ENCODE measurements around the gene VAMP5. TPM values are rescaled to one million over a fixed set of nuclear protein-coding genes. Genes with fewer than 3 reads are reported as not detected.

The VAMP5 gene
- total and polyA plus RNA-seq, 2 donors (not counting 1 experiment from before 2014, with no cell fraction given): 16.9 to 28.6 TPM

DNA sequence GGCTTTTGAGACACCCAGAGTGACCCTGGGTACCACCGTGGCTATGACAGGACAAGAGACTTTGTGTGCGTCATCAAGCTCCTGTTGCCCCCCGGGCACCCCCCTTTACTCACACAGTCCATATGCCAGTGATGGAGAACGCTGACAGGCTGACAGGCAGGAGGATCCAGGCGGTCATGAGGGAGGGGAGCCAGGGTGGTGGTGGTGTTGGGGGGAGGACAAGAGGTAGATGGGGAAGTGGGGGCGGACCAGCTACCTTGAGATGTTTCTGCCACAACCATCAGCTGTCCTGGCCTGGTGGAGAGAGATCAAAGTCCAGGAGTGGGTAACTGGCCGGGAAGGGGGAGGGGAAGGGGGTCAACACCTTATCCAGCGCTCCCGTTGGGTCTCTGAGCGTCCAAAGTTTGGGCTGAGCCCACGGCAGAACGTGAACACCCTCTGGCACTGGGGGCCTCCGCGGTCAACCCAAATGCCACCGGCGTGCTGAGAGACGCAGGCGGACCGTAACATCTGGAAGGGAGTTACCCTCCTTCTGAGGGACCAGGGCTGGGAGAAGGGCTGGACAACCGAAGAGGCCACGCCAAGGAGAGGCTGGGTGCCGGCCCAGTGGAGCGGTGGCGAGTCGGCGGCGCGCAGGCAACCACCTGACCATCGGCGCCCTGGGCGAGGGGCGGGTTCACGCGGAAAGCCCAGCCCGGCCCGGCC is 17.7 kb downstream of the VAMP5 start:
- Mint-ChIP-seq H3K4me1 (peaks cover 30% of the 10 kb centered on the region), H3K27ac (peak overlapping the region; percentile 89), H3K4me3 (peak overlapping the region; percentile 90), H3K27me3 (no peaks in the 10 kb centered on the region), H3K9me3 (ENCODE audit: insufficient read depth) (no peaks in the 10 kb centered on the region)
- TF ChIP-seq, protein P1, sequence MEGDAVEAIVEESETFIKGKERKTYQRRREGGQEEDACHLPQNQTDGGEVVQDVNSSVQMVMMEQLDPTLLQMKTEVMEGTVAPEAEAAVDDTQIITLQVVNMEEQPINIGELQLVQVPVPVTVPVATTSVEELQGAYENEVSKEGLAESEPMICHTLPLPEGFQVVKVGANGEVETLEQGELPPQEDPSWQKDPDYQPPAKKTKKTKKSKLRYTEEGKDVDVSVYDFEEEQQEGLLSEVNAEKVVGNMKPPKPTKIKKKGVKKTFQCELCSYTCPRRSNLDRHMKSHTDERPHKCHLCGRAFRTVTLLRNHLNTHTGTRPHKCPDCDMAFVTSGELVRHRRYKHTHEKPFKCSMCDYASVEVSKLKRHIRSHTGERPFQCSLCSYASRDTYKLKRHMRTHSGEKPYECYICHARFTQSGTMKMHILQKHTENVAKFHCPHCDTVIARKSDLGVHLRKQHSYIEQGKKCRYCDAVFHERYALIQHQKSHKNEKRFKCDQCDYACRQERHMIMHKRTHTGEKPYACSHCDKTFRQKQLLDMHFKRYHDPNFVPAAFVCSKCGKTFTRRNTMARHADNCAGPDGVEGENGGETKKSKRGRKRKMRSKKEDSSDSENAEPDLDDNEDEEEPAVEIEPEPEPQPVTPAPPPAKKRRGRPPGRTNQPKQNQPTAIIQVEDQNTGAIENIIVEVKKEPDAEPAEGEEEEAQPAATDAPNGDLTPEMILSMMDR (IDR thresholded peaks at IDR 0.05): no peak
- no peak for TF ChIP-seq EZH2 (IDR thresholded peaks at IDR 0.05; ENCODE audit: borderline replicate concordance, insufficient read depth, low read depth, low read length, poor library complexity, severe bottlenecking)
- Histone ChIP-seq H3K27ac (ENCODE audit: low read length in 2 of 2) (peak overlapping the region in 1 of 2 donors; percentile 74), H3K9me3 (ENCODE audit: control extremely low read depth in 1 of 3, control insufficient read depth in 2 of 3, insufficient read depth in 1 of 3, low read length in 2 of 3) (no peaks in the 10 kb centered on the region), H3K9ac (ENCODE audit: low read length) (peak overlapping the region; percentile 71), H3K4me1 (ENCODE audit: control insufficient read depth in 2 of 2, insufficient read depth in 2 of 2, low read length in 2 of 2) (peaks cover 17 to 27% of the 10 kb centered on the region in 2 donors), H3K4me2 (replicated peaks; ENCODE audit: low read depth, low read length, poor library complexity, severe bottlenecking) (peak overlapping the region; percentile 80), H4K20me1 (ENCODE audit: control insufficient read depth, insufficient read depth, low read length, poor library complexity, severe bottlenecking) (peaks cover 17% of the 10 kb centered on the region), H3K36me3 (replicated peaks in 1 of 2; ENCODE audit: control extremely low read depth in 1 of 2, control insufficient read depth in 1 of 2, extremely low read depth in 1 of 2, insufficient read depth in 2 of 2, low read length in 1 of 2) (peaks cover 0 to 27% of the 10 kb centered on the region in 2 experiments), H2AFZ (ENCODE audit: insufficient read depth, low read depth, low read length, poor library complexity, severe bottlenecking) (peak overlapping the region; percentile 84), H3K4me3 (ENCODE audit: control extremely low read depth in 1 of 5, extremely low read depth in 1 of 5, insufficient read depth in 1 of 5, low read depth in 2 of 5, low read length in 4 of 5) (peak overlapping the region; percentile 27 to 92 (median 74)), H3K27me3 (replicated peaks in 1 of 4; ENCODE audit: control extremely low read depth in 1 of 4, control insufficient read depth in 3 of 4, insufficient read depth in 4 of 4, low read length in 3 of 4) (no peaks in the 10 kb centered on the region), H3K79me2 (ENCODE audit: control insufficient read depth, insufficient read depth, low read length) (peaks cover 23% of the 10 kb centered on the region)
- no peak for DNase-seq
- 8% methylated on average over 34 of the region's 36 CpGs for WGBS (ENCODE audit: insufficient coverage)
- peak; percentile 34 for ATAC-seq (ENCODE audit: low read depth)
- intact Hi-C loops (cut with micrococcal nuclease): loop anchor here (1.0 to 5.0 kb wide), 7 partner anchors 10 to 210 kb away; partner anchors contain the start of genes C2orf68, GGCX, MAT2A and USP39
- ChIA-PET POLR2A (interaction anchor here (0.6 to 1.9 kb wide), 6 partner anchors 10 to 184 kb away, joined by 3 to 11 read pairs (median 5); partner anchors contain the start of genes C2orf68, GGCX, MAT2A and SH2D6), CTCF (interaction anchor here (1.1 to 1.7 kb wide), 4 partner anchors 10 to 58 kb away, joined by 3 to 4 read pairs (median 3); no protein-coding TSS in a partner anchor)

All from B cell (primary cell).